Measurements from ENCODE around the gene TTLL12. TPM values are rescaled to one million over a fixed set of nuclear protein-coding genes. Genes with fewer than 3 reads are reported as not detected.

Gene TTLL12
- total RNA-seq, 1 experiment from 2014 or later, result 58.9 TPM

DNA sequence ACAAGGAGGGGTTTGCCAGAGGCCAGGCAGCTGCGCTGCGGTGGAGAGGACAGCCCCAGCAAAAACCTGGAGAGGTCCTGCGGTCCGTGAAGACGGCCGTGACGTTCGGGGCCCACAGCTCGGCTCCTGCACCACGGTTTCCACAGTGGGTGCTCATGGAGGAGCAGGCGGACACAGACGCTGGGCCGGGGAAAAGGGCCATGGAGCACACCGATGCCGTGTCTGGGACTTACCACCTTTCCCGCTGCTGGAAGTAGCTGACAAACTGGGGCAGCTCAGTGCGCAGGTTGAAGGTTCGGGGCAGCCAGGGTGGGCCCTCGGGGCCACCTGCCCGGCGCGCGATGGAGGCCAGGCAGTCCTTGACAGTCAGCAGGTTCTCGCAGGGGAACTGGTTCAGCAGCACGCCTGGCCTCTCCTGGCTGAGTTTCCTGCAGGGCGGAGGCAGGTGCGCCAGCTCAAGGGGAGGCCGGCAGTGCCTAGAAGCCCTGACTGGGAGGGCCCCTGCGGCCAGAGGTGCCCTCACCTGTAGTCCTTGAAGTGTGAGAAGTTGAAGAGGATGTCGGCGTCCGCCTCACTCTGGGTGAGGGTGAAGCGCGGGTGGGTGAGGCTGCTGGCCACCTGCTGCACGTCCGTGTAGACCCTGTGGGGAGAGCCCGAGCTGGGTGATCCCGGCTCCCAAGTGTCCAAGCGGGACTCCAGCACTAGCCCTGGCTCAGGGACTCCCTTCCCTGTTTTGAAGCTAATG, 12.8 kb downstream of the TTLL12 start:
- no peak for DNase-seq (ENCODE audit: low read depth)

DNA sequence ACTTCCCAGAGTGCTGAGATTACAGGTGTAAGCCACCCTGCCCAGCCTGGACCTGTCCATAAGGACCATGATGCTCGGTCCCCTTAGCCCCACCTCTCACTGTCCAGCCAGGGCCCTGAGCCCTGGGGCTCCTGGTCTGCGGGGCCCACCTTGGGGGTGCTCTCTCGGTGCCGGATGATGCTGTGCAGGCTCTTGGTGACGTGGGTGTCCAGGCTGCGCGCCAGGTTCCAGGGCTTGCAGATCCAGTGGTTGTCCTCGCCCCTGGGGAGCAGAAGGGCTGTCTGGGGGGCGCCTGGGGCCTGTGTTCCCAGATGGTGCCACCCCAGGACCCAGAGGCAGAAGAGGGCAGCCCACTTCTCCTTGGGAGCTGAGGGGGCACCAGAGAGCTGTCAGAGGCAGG, 13.4 kb downstream of the TTLL12 start:
- no peak for DNase-seq (ENCODE audit: low read depth)

DNA sequence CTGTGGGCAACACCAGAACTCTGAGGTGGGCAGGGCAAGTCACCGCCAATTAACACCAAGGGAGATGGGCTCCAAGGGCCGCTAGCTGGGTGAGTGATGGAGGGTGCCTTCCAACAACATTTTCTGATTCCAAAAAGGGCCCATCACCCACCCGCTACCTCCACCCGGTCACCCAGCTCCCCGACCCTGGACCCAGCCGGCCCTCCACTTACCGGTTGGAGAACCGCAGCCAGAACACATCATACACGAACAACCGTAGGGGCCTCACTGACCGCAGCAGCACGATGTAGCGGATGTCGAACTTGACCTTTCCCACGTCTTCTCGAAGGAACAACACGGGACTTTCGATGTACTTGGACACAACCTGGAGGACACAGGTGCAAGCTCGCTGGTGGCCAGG, 14.7 kb downstream of the TTLL12 start:
- DNase-seq (ENCODE audit: low read depth), result no peak

DNA sequence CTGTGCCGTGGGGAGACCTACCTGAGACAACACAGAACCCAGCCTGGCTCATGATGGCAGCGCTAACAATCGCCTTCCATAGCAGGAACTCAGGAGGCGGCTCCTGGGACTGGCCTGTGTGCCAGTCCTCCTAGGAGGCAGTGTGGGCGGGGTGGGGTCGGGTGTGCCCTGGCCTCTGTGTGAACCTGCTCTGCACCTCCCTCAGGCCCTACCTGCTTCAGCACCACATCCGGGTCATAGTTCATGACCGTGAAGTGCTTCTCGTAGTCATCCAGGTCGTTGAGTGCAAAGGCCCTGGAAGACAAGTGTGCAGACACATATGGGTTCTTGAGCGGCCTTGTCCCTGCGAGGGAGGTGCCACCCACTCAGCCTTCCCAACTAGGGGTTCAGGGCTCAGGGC, 15.3 kb downstream of the TTLL12 start:
- no peak for DNase-seq (ENCODE audit: low read depth)

DNA sequence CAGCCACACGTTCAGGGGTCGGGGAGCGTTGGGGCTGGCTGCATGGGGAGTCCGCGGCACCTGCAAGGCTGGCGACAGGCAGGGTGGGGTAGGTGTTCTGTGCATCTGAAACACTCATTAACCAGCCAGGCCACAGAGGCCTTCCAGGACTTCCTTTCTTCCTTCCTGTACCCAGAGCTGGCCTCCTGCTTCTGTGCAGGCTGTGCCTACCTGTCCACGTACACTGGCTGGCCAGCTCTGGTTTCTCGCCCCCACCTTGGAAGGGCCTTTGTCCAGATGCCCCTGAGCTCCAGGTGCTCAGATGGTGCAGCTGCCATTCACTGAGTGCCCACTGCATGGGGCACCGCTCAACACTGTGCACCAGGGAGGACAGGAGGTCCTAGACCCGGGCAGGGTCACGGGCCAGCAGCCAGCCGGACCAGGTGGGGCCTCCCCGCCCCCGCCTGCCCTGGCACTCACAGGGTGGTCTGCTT, 15.9 kb downstream of the TTLL12 start:
- no peak for DNase-seq (ENCODE audit: low read depth)

DNA sequence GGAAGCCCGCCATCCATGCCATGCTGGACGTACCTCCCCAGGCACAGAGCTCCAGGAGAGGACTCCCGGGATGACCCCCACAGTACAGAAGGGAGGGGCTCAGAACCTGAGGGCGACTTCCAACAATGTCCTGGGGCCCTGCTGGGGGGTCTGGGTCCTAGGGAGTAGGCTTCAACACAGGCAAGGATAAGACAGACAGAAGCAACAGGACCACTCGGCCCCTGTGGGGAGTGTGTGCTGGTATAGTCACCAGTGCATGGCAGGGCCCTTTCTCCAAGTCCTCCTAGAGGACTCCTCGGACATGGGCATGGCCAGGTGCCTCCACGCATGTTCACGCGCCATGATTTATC, 16.8 kb downstream of the TTLL12 start:
- no peak for DNase-seq (ENCODE audit: low read depth)

DNA sequence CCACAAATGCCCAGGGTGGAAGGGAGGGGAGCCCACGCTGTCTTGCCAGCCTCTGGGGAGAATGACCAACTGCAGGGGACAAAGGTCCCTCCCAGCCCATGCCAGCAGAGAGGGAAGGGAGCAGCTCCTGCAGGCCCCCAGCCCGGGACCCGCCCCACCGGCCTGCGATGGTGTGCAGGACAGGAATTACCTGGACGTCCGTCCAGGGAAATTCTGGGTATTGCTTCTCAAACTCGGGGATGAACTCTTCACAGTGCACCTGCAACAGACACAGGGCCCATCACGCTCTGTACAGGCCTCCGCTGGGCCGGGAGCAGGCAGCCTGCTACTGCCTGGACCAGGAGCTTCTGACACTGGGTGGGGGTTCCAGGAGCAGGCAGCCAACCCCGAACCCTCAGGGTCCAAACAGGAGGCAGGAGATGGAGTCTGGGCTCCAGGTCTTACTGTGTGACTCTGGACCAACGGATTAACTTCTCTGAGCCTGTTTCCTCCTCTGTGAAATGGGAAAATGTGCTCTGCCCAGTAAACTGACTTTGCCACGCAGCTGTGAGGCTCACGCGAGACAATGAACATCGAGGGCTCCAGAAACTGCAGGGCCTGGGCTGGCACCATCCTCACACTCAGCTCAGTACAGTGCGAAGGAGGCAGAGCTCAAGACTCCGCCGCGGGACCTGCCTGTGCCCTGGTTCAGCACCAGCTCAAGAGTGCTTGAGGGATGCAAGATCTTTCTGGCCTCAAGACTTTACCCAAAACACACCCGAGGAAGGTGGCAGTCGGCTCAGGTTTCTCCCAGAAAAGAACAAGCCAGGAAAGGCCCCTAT, 17.4 kb downstream of the TTLL12 start:
- no peak for DNase-seq (ENCODE audit: low read depth)

DNA sequence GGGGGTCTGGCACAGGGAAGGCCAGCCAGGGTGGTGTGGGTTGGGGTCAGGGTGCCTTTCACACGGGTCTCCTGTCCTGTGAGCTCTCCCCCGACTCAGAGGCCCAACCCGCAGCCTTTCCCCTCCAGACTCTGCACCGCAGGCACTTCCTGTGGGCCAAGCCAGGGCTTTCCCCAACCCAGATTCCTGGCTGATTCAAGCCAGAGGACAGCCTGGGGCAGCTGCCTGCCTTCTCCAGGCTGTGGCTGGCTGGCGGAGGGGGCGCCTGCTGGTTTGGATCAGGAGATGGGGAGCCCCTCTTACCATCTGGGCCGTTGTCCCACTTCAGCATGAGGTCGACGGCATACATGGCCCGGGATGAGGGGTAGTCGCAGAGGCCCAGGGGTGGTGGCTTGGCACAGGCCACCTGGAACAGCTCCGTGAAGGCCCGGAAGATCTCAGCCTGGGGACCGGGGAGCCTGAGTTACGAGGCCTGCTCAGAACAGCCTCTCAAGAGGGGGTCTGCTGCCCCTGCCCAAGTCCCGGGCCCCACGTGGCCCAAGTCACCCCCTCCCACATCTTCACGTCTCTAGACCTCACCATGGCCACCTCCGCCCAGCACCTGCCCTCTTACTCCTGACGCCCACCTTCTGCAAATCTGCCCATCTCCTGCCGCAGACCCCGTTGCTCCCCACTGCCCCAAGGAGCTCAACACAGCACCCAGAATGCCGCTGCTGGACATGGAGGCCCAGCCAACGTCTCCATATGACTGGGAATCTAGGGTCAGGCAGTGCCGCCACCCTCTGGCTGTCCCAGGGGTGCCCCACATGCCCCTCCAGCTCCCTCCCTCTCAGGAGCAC, 18.2 kb downstream of the TTLL12 start:
- no peak for DNase-seq (ENCODE audit: low read depth)

DNA sequence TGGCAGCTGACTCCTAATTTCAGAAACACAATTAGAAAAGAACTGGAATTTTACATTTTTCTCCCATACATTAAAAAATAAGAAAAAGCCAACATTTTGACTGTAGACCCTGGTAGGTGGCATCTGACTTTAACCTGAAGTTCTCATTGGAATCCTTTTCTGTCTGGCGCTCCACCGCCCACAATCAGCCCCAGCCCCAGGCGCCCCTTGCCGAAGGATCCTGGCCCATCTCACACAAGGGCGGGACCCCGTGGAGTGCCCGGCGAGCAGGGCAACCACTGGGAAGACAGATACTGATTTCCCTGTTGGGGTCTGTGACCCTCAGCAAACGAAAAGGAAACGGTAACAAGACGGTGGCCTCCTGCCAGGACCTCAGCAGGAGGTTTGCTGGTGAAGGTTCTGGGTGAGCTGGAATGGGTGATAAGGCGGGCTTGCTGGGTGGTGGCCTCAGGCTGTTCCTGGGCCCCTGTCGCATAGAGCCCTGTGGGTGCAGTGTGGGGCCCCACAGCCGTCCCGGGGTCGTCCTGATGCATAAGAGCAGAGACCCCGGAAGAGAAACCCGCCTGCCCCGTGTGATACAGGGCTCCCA, 19.8 kb downstream of the TTLL12 start:
- no peak for DNase-seq (ENCODE audit: low read depth)

DNA sequence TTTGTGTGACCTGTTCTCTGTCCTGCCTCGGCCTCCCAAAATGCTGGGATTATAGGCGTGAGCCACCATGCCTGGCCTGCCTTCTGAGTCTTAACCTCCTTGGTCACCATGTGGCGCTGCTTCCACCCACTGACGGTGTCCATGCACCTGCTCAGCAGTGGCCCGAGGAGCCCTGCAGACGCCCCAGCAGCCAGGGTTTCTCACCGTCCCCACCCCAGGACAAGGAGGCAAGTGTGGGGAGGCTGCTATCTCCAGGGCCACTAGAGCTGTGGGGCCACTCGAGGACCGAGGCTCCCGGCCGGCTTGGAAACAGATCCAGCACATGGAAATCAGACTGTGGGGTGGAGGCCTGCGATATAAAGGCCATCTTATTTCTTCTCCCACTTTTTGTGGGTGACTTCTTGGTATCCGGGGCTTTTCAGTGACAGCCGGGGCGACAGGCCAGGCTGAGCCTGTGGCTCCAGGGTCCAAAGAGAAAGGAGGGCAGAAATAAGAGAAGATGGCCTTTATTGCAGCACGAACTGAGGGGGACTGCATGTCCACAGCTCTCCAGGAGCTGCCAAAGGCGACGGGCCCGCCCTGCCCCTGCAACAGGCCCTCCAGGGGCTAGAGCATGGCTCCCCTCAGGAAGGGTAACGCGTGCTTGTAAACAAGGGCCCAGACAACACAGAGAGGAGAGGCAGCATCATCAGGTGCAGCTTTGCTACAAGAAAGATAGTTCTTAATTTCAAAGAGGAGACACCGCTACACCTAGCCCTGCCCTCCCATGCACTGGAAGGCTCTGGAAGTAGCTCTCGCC, 20.6 kb downstream of the TTLL12 start:
- no peak for DNase-seq (ENCODE audit: low read depth)

DNA sequence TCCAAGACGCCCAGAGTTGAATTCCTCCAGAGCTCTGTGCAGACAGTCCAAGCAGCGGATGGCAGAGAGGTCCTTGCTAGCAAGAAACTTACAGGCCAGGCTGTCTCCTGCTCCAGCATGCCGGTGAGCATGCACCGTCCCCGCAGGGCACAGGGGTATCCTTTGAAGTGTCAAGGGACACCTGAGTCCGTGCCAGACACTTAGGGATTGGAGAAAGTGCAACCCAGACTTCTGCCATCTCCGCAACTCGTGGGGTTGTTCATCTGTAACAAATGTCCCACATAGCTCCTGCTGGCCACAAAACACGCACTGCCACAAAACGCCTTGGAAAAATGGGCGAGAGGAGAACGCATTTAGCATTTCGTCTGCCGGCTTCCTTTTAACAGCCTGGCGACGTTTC, 22.3 kb downstream of the TTLL12 start:
- DNase-seq (ENCODE audit: low read depth), result no peak

DNA sequence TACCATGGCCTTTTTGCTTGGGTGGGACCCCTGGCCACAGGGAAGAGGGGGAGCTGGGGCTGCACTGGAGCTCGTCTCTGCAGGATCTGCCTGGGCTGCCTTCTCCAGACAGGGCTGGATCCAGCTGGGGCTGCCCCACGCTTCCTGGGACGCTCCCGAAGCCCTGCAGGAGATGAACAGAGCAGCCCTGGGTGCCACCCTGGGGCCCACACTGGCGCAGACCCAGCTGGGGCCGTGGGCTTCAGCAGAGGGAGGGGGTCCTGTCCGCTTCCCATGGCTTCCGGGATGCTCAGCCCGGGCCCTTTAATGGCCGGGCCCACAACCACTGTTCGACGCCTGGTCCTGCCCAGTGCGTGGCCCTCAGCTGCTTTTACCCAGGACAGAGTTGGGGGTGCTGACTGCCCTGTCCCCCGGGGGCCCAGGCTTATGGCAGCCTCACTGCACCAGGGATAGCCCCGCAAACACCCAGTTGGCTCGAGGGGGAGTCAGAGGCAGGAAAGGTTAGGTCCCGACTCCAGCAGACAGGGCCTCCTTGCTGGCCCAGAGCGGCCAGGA, 23.6 kb downstream of the TTLL12 start:
- DNase-seq (ENCODE audit: low read depth), result no peak

DNA sequence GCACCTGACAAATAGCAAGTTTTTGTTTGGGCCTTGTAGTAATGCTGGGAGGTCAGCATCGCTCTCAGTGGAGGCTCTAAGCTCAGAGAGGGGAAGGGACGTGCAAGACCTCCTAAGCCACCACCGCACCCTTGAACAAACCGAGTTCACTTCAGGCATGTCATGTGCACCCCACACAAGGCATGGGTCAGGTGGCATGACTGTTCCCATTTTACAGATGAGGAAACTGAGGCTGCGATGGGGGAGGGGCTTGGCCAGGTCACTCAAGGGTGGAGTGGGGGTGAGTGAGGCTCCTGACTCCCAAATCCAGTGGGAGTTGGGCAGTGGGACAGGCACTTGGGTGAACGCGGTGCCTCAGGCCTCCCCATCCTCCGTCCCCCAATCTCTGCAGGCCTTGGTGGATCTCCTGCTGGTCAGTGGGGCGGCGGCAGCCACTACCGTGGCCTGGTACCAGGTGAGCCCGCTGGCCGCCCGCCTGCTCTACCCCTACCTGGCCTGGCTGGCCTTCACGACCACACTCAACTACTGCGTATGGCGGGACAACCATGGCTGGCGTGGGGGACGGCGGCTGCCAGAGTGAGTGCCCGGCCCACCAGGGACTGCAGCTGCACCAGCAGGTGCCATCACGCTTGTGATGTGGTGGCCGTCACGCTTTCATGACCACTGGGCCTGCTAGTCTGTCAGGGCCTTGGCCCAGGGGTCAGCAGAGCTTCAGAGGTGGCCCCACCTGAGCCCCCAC, 24.4 kb downstream of the TTLL12 start:
- no peak for DNase-seq (ENCODE audit: low read depth)

DNA sequence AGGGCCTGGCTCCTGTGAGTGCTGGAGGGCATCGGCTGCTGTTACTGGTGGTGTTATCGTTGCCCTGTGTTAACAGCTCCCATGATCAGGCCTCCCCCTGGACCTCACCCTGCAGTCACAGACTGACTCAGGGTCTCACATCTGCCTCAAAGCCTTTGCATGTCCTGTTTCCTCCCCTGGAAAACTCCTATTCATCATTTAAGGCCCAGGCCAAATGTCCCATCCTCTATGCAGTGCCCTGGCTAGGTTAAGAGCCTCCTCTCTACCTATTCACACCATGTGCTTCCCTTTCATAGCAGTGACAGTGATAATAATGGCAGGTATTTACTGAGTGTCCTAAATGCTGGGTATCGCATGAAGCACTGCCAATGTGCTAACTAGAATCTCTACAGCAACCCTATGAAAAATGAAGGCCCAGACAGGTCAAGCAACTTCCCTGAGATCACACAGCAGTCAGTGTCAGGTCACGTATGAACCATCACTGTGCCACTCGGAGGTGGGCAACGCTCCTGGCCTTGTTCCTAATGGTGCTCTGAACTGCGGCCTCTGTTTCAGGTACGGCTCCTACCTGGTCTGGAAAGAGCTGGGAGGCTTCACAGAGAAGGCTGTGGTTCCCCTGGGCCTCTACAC, 26.3 kb downstream of the TTLL12 start:
- DNase-seq (ENCODE audit: low read depth), result no peak

DNA sequence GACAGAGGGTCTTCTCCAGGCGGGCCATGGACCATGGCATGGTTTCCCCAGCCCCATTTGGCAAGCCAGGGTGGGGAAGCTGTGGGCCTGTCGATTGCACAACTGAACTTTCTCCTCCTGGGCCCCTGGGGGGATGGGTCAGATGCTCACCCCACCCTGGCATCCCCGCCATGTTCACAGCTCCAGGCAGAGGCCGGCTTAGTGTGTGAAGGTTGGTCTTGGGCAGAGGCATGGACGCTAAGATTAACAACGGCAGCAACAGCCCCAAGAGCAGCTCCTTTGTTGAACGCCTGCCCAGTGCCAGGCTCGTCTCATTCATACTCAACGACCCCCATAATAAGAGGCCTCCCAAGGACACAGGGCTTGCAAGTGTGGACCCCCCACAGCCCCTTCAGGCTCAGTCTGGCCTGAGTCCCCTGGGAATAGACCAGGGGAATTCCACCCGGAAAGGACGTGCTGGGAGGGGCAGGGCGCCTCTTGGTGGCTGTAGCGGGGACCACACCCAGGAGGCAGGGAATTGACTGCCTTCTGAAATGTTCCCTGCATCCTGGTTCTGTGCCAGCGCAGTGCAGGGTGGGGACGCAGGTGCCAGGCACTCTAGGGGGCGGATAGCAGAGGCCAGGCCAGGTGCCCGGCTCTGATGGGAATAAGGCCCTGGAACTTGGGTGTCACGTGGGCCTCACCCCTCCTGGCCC, 27.3 kb downstream of the TTLL12 start:
- no peak for DNase-seq (ENCODE audit: low read depth)

DNA sequence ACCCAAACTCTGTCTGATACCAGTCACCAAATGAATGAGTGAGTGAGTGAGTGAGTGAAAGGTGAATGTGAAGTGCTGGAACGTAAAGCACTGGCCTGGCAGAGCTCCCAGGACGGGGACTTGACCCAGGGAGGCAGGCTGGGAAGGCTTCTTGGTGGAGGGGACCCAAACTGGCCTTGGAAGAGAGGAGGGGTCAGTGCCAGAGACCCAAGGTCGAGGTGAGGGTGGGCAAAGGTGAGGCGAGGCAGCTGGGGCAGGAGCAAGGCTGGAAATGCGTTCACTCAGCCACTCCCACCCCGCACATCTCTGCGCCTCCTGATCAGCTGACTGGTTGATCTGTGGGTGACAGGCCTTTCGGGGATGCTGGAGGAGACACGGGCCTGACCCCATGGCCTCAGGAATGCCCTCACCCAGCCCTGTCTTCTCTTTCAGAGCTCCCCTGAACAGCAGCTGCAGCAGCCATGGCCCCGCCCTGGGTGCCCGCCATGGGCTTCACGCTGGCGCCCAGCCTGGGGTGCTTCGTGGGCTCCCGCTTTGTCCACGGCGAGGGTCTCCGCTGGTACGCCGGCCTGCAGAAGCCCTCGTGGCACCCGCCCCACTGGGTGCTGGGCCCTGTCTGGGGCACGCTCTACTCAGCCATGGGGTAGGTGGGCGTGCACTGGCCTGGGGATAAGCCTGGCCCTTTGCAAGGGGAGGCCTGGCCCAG, 28.0 kb downstream of the TTLL12 start:
- DNase-seq (ENCODE audit: low read depth), result no peak

DNA sequence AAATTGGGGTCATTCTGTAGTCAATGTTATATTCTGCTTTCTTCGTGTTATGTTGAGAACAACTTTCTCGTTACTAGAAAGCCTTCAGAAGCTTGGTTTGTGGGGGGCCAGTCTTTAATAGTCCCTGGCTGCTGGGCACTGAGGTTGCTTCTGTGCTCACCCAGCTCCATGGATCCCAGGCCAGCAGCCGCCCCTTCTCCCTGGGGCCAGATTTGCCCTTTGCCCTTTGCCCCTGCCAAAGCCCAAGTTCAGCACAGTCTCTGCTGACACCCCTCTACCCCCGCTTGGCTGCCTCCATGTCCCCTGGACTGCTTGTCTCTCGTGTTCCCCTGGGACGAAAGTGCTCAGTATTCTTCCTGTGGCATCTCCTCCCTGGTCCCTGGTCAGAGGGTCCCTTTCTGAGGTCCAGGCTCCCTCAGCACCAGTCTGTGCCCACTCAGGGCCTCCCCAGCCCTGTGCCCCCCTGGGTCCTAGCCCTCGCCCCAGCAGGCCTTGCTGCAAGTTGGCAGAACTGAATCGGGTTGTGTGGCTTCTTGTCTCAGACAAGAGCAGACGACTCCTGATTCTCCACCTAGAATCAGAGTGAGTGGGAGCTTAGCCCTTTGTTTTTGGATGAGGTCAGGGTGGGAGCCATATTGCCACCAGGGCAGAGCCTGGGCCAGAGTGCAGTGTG, 28.9 kb downstream of the TTLL12 start:
- no peak for DNase-seq (ENCODE audit: low read depth)

DNA sequence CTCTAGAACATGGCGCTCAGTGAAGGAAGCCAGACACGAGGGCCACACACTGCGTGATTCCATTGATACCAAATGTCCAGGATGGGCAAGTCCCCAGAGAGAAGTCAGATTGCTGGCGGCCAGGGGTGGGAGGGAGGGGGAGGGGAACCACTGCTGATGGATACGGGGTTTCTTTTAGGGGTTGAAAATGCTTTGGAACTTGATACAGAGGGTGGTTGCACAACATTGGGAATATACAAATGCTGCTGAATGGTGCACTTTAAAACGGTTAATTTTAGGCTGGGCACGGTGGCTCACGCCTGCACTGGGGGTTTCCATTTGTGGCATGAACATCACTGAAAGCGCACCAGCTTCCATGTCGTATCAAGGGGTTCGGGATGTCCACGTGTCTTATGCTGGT, 30.5 kb downstream of the TTLL12 start:
- no peak for DNase-seq (ENCODE audit: low read depth)

Data from LHCN-M2 (cell line).